ES-I3 (cell line): ENCODE results near the gene PRELID1.

Experiments
- H3K36me3 ChIP-seq: 2 replicates; pipeline ENCODE4 v1.6.1; 2013; ENCODE audit warnings: mild to moderate bottlenecking, low read length, control low read depth, moderate library complexity; ENCODE audit not compliant: insufficient read depth
- H3K4me1 ChIP-seq: 2 replicates; pipeline ENCODE4 v1.6.1; 2013; ENCODE audit warnings: mild to moderate bottlenecking, control low read depth, low read length; ENCODE audit not compliant: insufficient read depth
- H3K9ac ChIP-seq: 2 replicates; pipeline ENCODE4 v1.6.1; 2013; ENCODE audit warnings: low read depth, mild to moderate bottlenecking, low read length, moderate library complexity
- H3K9me3 ChIP-seq: 2 replicates; pipeline ENCODE4 v1.6.1; 2013; ENCODE audit warnings: mild to moderate bottlenecking, low read length, moderate library complexity; ENCODE audit not compliant: control insufficient read depth, insufficient read depth

The PRELID1 gene

DNA sequence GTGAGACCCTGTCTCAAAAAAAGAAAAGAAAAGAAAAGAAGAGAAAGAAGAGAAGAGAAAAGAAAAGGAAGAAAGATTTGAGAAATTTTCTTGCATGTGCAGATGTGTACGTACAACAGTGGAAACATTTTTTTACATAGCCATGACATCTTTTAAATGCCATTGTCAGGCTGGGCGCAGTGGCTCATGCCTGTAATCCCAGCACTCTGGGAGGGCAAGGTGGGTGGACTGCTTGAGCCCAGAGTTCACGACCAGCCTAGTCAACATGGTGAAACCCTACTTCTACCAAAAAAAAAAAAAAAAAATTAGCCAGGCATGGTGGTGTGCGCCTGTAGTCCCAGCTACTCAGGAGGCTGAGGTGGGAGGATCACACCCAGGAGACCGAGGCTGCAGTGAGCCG, 41.3 kb downstream of the PRELID1 start:
- Histone ChIP-seq H3K9ac (no peak overlapping the region), H3K36me3 (no peaks in the 10 kb centered on the region), H3K4me1 (no peaks in the 10 kb centered on the region), H3K9me3 (no peaks in the 10 kb centered on the region)

DNA sequence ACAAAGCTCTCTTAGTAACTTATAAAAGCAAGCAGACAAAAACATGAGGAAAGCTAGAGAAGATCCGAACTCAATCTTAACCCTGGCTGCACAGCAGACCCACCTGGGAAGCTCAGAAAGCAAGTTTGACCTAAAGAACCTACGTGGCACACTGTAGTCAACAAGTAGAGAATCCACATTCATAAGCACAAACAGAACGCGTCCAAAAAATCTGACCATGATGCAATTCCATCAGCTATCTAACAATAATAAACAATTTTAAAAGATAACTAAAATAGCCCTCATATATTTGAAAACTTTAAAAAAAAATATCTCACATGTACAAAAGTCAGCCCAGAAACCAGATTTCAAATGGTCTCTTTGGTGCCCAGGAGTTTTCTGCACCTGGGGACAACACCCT, 43.2 kb downstream of the PRELID1 start:
- Histone ChIP-seq H3K4me1 (peaks cover 6% of the 10 kb centered on the region), H3K9ac (no peak overlapping the region), H3K36me3 (no peaks in the 10 kb centered on the region), H3K9me3 (no peaks in the 10 kb centered on the region)

DNA sequence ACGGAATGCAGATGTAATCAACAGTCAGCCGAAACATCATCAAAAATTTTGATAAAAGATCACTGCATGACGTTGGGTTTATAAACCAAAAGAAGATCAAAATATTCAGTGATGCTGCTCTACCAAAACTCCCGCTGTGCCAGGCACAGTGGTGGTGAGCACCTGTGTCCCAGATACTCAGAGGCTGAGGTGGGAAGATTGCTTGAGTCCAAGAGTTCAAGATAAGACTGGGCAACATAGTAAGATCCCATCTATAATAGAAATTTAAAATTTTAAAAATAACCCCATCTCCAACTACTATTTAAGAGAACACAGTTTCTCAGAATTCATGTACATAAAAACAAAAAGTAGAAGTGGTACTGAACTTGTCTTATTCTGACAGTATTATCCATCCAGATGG, 44.1 kb downstream of the PRELID1 start:
- H3K9ac ChIP-seq: no peak overlapping the region
- H3K9me3 ChIP-seq: no peaks in the 10 kb centered on the region
- H3K4me1 ChIP-seq: peaks cover 6% of the 10 kb centered on the region
- H3K36me3 ChIP-seq: no peaks in the 10 kb centered on the region

DNA sequence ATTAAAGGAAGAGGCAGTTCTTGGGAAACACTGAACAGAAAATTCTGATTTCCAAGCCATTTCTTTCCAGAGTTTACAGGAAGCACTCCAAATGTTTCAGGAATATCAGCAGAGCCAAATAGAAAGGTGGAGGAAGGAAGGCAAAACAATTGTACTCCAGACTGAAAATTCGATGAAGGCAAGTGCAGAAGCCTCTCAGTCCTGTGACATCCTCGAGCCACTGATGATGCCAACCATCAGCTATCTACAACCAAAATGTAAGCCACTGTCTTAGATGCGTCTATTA, 45.7 kb downstream of the PRELID1 start:
- no peaks in the 10 kb centered on the region for H3K9me3 ChIP-seq
- H3K4me1 ChIP-seq: peaks cover 6% of the 10 kb centered on the region
- no peaks in the 10 kb centered on the region for H3K36me3 ChIP-seq
- no peak overlapping the region for H3K9ac ChIP-seq

DNA sequence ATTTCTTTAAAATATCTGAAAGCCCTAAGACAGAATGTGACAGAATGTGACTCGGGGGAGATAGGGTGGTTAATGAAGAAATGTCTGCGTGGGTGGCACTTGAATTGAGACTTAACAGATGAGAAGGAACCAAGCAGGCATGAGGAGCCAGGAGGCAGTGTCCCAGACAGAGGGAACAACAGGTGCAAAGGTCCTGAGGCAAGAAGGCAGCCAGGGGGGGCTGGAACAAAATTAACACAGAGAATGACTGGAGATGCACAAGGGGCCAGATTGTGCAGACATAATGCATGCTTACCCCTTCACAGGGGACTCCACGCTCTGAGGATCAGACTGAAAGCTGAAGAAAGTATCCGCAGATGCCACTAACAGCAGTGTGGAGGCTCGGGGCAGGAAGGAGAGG, 46.2 kb downstream of the PRELID1 start:
- H3K9ac ChIP-seq: no peak overlapping the region

DNA sequence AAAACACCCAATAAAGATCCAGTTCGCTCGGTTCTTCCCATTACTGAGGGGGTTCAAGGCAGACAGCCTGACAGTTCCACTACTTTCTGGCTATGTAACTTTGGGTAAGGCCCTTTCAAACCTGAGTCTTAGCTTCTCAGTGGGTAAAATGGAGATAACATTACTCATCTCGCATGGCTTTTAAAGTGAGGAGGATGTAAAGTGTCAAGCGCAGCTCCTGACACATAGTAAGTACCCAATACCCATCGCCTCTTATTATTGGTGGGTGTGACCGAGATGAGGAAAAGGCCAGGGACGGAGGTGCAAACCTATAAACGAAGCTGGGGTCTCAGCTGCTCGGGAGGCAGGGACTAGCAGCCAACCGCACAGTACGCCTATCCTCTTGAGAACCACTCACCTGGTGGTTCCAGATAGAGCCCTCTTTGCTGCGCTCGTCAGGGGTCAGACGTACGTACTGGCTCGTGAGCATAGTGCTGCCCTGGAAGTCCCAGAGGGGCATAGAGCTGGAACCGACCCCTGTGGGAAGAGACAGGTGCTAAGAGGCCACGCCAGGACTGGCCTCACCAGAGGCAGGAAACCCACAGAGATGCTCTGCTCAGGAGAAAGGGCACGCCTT, 47.3 kb downstream of the PRELID1 start:
- peaks cover 6% of the 10 kb centered on the region for H3K4me1 ChIP-seq
- H3K36me3 ChIP-seq: no peaks in the 10 kb centered on the region
- peak overlapping the region; percentile 99 for H3K9ac ChIP-seq

More for the DNA sequence above, 46.2 kb downstream of the PRELID1 start:
- Histone ChIP-seq H3K4me1 (peaks cover 6% of the 10 kb centered on the region), H3K36me3 (no peaks in the 10 kb centered on the region), H3K9me3 (no peaks in the 10 kb centered on the region)

DNA sequence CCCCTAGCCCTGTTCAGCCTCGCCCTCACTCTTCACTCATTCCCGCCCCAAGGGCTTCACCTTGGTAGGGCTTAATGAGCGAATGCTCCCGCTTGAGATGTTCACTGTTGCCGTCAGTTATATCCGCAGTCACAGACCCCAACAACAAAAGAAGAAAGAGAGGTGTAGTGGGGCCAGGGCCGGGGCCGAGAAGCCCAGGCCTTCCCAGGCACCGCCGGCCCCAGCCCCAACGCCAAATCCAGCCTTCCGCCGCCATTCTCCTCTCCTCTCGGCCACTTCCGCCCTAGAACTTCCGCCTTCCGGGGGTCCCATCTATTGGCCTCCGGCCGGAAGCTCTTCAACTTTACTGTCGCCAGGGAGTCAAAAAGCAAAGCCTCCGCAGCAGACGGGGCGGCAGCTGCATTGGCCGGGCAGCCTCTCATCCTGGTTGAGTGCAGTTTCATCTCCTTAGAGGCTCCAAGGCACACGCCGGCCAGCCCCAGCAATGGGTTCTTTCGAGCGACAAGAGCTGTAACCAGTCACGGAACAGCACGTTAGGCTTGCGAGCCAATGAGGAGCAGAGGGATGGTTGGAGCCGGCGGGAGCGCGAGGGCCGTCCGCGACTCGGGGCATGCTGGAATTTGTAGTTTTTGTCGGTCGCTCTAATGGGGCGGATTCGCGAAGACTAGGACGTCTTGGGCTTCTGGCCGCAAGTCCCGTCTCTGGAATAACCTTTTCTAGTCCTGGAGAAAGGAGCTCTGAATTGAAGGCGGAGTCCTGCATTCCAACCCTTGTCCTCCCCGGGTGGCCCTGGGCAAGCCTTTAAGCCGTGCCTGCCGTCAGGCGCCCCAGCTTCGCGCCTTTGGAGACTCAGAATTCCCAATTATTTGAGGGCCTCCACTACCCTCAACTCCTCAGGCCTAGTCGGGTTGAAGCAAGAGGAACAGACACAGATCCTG, 48.1 kb downstream of the PRELID1 start, which contains the start of gene LMAN2:
LMAN2 (minus strand) TSS at position 277 of the 938 bp plus-strand sequence; CDS start at position 256, 21 bp downstream.
- H3K9me3 ChIP-seq: no peaks in the 10 kb centered on the region; the same call in 1 of the 2 replicates
- peak within 1 kb of the TSS; percentile 99 for H3K9ac ChIP-seq
- peaks cover 6% of the 10 kb centered on the region for H3K4me1 ChIP-seq
- H3K36me3 ChIP-seq: no peaks in the 10 kb centered on the region

More for the DNA sequence above, 47.3 kb downstream of the PRELID1 start:
- H3K9me3 ChIP-seq: no peaks in the 10 kb centered on the region; the same call in 1 of the 2 replicates

DNA sequence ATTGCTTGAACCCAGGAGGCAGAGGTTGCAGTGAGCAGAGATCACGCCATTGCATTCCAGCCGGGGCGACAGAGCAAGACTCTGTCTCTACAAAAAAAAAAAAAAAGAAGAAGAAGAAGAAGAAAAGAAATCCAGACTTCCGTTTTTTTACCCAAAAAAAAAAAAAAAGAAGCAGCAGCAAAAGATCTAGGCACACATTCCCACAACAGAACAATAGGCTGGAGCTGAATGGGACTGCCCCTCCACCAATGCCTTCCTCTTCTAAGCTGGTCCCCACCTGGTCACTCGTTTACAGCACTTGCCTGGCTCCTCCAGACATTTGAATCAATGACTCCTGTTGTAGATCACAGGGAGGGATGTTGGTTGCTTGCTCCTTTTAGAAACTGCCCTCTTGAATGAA, 49.5 kb downstream of the PRELID1 start:
- peaks cover 6% of the 10 kb centered on the region for H3K4me1 ChIP-seq
- no peaks in the 10 kb centered on the region for H3K36me3 ChIP-seq
- no peak overlapping the region for H3K9ac ChIP-seq
- H3K9me3 ChIP-seq: no peaks in the 10 kb centered on the region; the same call in 1 of the 2 replicates

DNA sequence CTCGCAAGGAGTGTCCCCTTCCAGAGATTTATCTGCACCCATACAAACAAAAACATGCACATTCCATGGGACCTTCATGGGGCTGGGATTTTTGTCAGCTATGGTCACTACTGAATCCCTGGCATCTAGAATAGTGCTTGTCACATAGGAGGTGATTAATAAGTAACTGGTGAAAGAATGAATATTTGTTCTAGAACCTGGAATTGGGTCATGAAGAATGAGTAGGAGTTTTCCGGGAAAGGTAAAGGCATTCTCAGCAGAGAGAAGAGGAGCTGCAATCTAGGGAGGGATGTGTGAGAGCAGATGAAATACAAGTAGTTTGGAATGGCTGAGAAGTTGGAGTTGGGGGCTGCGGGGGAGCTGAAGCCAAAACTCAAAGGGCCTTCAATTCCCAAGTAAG, 50.7 kb downstream of the PRELID1 start:
- Histone ChIP-seq H3K36me3 (no peaks in the 10 kb centered on the region), H3K4me1 (peaks cover 6% of the 10 kb centered on the region), H3K9me3 (no peaks in the 10 kb centered on the region; the same call in 1 of the 2 replicates), H3K9ac (no peak overlapping the region)

DNA sequence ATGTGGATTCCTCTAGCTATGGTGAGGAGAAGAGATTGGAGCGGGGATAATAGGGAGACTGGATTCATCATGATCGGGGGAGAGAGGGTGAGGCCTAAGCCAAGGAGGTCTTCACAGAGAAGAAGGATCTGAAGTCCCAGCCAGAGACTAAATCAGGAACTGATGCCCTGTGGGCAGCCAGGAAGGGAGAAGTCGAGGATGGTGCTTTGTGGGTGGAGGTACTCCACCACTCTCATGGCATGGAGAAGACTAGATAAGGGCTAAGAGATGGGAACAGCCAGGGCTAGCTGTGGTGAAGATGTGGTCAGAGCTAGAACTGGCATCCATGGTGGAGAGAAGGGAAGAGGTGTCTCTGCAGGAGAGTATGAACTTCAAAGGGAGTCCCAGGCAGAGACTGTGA, 51.1 kb downstream of the PRELID1 start:
- Histone ChIP-seq H3K36me3 (no peaks in the 10 kb centered on the region), H3K9ac (no peak overlapping the region), H3K9me3 (no peaks in the 10 kb centered on the region; the same call in 1 of the 2 replicates), H3K4me1 (peaks cover 6% of the 10 kb centered on the region)

DNA sequence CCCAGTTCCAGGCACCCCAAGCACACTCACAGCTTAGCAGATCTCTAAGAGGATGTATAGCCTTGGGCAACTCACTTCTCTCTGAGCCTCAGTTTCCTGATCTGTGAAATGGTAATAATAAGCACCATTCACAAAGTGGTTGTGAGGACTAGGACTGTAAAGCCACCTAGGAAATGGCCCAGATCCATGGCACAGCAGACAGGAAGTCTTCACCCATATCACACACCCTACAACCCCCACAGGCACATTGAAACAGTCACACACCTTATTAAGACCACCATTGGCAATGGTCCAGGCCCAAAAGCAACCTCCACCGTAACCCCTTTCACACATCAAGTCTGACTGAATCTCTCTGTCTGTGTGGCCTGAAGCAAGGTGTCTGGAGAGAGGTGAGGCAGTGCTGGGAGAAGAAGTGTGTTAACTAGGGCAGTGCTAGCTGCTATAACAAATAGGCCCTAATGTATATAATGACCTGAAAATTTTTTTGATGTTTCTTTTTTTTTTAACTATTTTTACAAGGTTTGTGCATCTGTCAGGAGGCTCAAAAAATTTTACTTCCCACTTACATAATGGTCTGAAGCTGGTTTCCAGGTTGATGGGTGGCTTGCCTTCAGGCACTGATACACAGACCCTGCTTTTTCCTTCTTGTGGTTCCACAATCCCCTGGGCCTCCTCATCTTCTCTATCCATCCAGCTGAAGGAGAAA, 51.7 kb downstream of the PRELID1 start:
- no peaks in the 10 kb centered on the region; the same call in 1 of the 2 replicates for H3K9me3 ChIP-seq
- H3K36me3 ChIP-seq: no peaks in the 10 kb centered on the region
- H3K4me1 ChIP-seq: peaks cover 5% of the 10 kb centered on the region
- no peak overlapping the region for H3K9ac ChIP-seq

DNA sequence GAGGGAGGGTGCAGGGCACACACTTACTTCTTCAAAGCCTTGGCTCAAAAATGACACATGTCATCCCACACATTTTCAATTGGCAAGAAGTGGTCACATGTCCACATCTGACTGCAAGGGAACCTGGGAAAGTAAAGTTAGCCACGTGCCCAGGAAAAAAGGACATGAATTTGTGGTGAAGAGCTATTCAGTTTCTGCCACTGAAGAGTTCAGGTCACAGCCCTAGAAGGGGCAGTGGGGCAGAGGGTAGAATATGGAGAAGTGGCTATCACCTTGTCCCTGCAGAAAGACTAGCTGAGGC, 52.2 kb downstream of the PRELID1 start:
- H3K36me3 ChIP-seq: no peaks in the 10 kb centered on the region
- peaks cover under 1% of the 10 kb centered on the region; the same call in 1 of the 2 replicates for H3K4me1 ChIP-seq
- H3K9ac ChIP-seq: no peak overlapping the region

More for the DNA sequence above, 52.2 kb downstream of the PRELID1 start:
- no peaks in the 10 kb centered on the region; the same call in 1 of the 2 replicates for H3K9me3 ChIP-seq
